HEK293T (cell line): ENCODE measurements around the gene ATAD3A.
"Not testable (repeated sequence)": the region's sequence is repeated elsewhere in the genome, so short reads cannot be mapped to it uniquely, and the experiment has no call there.

Experiments
- FOXM1 ChIP-seq: fragments of 450-650 bp; IDR thresholded peaks from 2 replicates; pipeline ENCODE4 v1.6.1; 2017; ENCODE audit warnings: mild to moderate bottlenecking, borderline replicate concordance
- HDGF ChIP-seq: fragments of 450-650 bp; IDR thresholded peaks from 2 replicates; pipeline ENCODE4 v1.6.1; 2017; ENCODE audit warnings: antibody characterized with exemption, borderline replicate concordance
- NFRKB ChIP-seq: fragments of 450-650 bp; IDR thresholded peaks from 2 replicates; pipeline ENCODE4 v1.6.1; 2016; ENCODE audit warnings: mild to moderate bottlenecking, moderate library complexity
- SP1 ChIP-seq: fragments of 450-650 bp; IDR thresholded peaks from 2 replicates; pipeline ENCODE4 v1.6.1; 2017
- SUZ12 ChIP-seq: fragments of 450-650 bp; IDR thresholded peaks from 2 replicates; pipeline ENCODE4 v1.6.1; 2016; ENCODE audit warnings: mild to moderate bottlenecking
- TARDBP ChIP-seq: fragments of 450-650 bp; IDR thresholded peaks from 2 replicates; pipeline ENCODE4 v1.6.1; 2016
- TF ChIP-seq, protein P1 (sequence below): fragments of 450-650 bp; IDR thresholded peaks from 2 replicates; pipeline ENCODE4 v1.6.1; 2016

DNA sequence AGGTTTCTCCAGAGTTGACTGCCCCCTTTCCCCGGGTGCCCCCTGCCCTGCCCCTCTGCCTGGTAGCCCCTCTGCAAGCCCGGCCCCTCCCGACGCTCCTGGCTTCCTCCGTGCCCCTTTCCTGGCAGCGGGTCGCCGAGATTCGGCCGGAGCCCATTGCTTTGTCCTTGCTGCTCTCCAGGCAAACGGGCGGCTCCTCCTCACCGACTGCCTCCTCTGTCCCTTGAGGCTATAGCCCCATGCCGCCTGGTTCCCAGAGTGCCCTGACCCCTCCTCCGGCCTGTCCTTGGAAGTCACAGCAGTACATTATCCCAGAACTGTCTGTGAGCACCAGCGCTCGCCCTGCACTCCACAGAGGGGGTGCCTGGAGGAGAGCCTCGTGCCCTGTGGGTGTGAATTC is 1.7 kb downstream of the ATAD3A start:
- TF ChIP-seq SUZ12, NFRKB, FOXM1, TARDBP, SP1, HDGF: not testable (repeated sequence)
- TF ChIP-seq, protein P1, sequence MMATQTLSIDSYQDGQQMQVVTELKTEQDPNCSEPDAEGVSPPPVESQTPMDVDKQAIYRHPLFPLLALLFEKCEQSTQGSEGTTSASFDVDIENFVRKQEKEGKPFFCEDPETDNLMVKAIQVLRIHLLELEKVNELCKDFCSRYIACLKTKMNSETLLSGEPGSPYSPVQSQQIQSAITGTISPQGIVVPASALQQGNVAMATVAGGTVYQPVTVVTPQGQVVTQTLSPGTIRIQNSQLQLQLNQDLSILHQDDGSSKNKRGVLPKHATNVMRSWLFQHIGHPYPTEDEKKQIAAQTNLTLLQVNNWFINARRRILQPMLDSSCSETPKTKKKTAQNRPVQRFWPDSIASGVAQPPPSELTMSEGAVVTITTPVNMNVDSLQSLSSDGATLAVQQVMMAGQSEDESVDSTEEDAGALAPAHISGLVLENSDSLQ = not testable (repeated sequence)
